Measurements from ENCODE around the gene KIRREL3. TPM values are rescaled to one million over a fixed set of nuclear protein-coding genes. Genes with fewer than 3 reads are reported as not detected.

The KIRREL3 gene
- total RNA-seq, 2 experiments from 2014 or later = not detected

DNA sequence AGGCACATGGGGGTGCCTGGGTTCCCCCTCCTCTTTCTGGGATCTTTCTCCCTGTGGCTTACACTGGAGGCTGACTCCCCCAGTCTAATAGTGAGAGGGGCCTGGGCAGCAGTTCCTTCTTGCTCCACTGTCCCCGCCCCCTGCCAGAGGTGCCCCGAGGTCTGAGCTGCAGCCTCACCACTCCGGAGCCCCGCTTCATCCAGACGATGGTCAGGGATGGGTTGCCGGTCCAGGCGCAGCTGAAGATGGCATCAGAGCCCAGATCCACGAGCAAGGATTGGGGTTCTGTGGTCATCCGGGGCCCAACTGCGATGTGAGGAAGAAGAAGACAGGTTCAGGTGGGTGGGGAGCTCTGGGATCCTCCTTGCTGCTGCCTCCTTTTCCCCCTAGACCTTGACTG, 554.0 kb downstream of the KIRREL3 start:
- intact Hi-C loops (cut with DNase I, micrococcal nuclease) = no loop called here
- Histone ChIP-seq H3K9me3 (ENCODE audit: control insufficient read depth in 1 of 2, insufficient read depth in 1 of 2, low read length in 2 of 2) (peaks cover 0 to 10% of the 10 kb centered on the region in 2 experiments), H3K4me1 (ENCODE audit: insufficient read depth, low read length) (no peaks in the 10 kb centered on the region), H3K27ac (ENCODE audit: low read depth in 1 of 2, low read length in 2 of 2) (no peak overlapping the region), H3K4me3 (ENCODE audit: low read length) (no peak overlapping the region), H3K27me3 (ENCODE audit: control insufficient read depth in 1 of 2, insufficient read depth in 2 of 2, low read length in 2 of 2) (peaks cover 0 to 1% of the 10 kb centered on the region in 2 experiments), H3K36me3 (ENCODE audit: insufficient read depth, low read length) (no peaks in the 10 kb centered on the region)
- Mint-ChIP-seq H3K4me1 (ENCODE audit: low read depth) (no peaks in the 10 kb centered on the region), H3K27ac (no peak overlapping the region), H3K36me3 (ENCODE audit: low read depth) (no peaks in the 10 kb centered on the region), H3K27me3 (no peaks in the 10 kb centered on the region), H3K4me3 (no peak overlapping the region), H3K9me3 (peaks cover 2% of the 10 kb centered on the region)
- ChIA-PET POLR2A (no interaction called here), CTCF (no interaction called here)
- TF ChIP-seq CTCF (IDR thresholded peaks at IDR 0.05) = no peak
- no peak for DNase-seq
- no peak for ATAC-seq (ENCODE audit: poor library complexity)

GRCh38 chr11:126444072-126444471, 556.5 kb downstream of the KIRREL3 start:
- Histone ChIP-seq H3K4me3 (ENCODE audit: low read length) (no peak overlapping the region), H3K4me1 (ENCODE audit: insufficient read depth, low read length) (peaks cover 6% of the 10 kb centered on the region), H3K9me3 (ENCODE audit: control insufficient read depth in 1 of 2, insufficient read depth in 1 of 2, low read length in 2 of 2) (no peaks in the 10 kb centered on the region), H3K27me3 (ENCODE audit: control insufficient read depth in 1 of 2, insufficient read depth in 2 of 2, low read length in 2 of 2) (peaks cover 0 to 7% of the 10 kb centered on the region in 2 experiments), H3K27ac (ENCODE audit: low read depth in 1 of 2, low read length in 2 of 2) (no peak overlapping the region), H3K36me3 (ENCODE audit: insufficient read depth, low read length) (no peaks in the 10 kb centered on the region)
- Mint-ChIP-seq H3K36me3 (ENCODE audit: low read depth) (no peaks in the 10 kb centered on the region), H3K4me3 (no peak overlapping the region), H3K27ac (no peak overlapping the region), H3K4me1 (ENCODE audit: low read depth) (peaks cover 6% of the 10 kb centered on the region), H3K27me3 (peaks cover 6% of the 10 kb centered on the region), H3K9me3 (no peaks in the 10 kb centered on the region)
- ATAC-seq (ENCODE audit: poor library complexity) = no peak
- CTCF ChIA-PET = no interaction called here
- POLR2A ChIA-PET = no interaction called here
- DNase-seq = no peak
- intact Hi-C loops (cut with DNase I, micrococcal nuclease) = no loop called here
- TF ChIP-seq CTCF (IDR thresholded peaks at IDR 0.05) = no peak

GRCh38 chr11:126443120-126443519, 557.5 kb downstream of the KIRREL3 start:
- H3K27ac Mint-ChIP-seq = no peak overlapping the region
- ATAC-seq (ENCODE audit: poor library complexity) (no peak), DNase-seq (no peak)
- Histone ChIP-seq H3K36me3 (ENCODE audit: insufficient read depth, low read length) (no peaks in the 10 kb centered on the region), H3K4me1 (ENCODE audit: insufficient read depth, low read length) (peaks cover 6% of the 10 kb centered on the region), H3K9me3 (ENCODE audit: control insufficient read depth in 1 of 2, insufficient read depth in 1 of 2, low read length in 2 of 2) (no peaks in the 10 kb centered on the region), H3K4me3 (ENCODE audit: low read length) (no peak overlapping the region), H3K27me3 (ENCODE audit: control insufficient read depth in 1 of 2, insufficient read depth in 2 of 2, low read length in 2 of 2) (peaks cover 0 to 7% of the 10 kb centered on the region in 2 experiments), H3K27ac (ENCODE audit: low read depth in 1 of 2, low read length in 2 of 2) (no peak overlapping the region)
- no peak for TF ChIP-seq CTCF (IDR thresholded peaks at IDR 0.05)
- POLR2A ChIA-PET = no interaction called here
- H3K4me3 Mint-ChIP-seq = no peak overlapping the region
- CTCF ChIA-PET = no interaction called here
- no peaks in the 10 kb centered on the region for H3K9me3 Mint-ChIP-seq
- H3K36me3 Mint-ChIP-seq (ENCODE audit: low read depth) = no peaks in the 10 kb centered on the region
- peaks cover 6% of the 10 kb centered on the region for H3K4me1 Mint-ChIP-seq (ENCODE audit: low read depth)
- intact Hi-C loops (cut with DNase I, micrococcal nuclease) = loop anchor here in 1 of 2 experiments (2.0 kb wide), 1 partner anchor 904 kb away; no protein-coding TSS in a partner anchor
- H3K27me3 Mint-ChIP-seq = peaks cover 6% of the 10 kb centered on the region

Measured in CD4-positive, alpha-beta T cell (primary cell).